ENCODE data around the gene TFF2.

DNA sequence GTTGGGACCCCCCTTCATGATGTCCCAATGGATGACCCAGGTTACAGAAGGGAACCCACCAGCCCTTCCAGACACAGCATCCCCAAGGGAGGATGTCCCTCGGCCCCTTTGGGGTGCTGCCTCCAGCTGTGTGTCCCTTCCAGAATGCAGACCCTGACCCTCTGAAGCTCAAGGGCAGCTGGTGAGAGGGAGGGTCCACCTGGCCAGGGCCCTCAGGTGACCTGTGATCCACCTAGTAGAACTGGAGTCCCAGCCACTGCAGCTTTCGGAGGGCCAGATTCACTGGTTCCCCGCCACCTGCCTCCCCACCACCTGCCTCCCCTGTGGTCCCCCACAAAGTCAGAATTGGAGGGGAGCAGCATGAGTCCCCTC is 25.2 kb upstream of the TFF2 start:
- TF ChIP-seq, protein P1, sequence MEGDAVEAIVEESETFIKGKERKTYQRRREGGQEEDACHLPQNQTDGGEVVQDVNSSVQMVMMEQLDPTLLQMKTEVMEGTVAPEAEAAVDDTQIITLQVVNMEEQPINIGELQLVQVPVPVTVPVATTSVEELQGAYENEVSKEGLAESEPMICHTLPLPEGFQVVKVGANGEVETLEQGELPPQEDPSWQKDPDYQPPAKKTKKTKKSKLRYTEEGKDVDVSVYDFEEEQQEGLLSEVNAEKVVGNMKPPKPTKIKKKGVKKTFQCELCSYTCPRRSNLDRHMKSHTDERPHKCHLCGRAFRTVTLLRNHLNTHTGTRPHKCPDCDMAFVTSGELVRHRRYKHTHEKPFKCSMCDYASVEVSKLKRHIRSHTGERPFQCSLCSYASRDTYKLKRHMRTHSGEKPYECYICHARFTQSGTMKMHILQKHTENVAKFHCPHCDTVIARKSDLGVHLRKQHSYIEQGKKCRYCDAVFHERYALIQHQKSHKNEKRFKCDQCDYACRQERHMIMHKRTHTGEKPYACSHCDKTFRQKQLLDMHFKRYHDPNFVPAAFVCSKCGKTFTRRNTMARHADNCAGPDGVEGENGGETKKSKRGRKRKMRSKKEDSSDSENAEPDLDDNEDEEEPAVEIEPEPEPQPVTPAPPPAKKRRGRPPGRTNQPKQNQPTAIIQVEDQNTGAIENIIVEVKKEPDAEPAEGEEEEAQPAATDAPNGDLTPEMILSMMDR (IDR thresholded peaks at IDR 0.05 in 8 of 11, conservative IDR thresholded peaks at IDR 0.05 in 3 of 11) = no peak
- TF ChIP-seq POLR2AphosphoS5 (IDR thresholded peaks at IDR 0.05) = no peak

All from spleen (tissue), 7 donors.